ENCODE data around the gene PHPT1.
"Not testable (repeated sequence)": the region's sequence is repeated elsewhere in the genome, so short reads cannot be mapped to it uniquely, and the experiment has no call there.

The PHPT1 gene

DNA sequence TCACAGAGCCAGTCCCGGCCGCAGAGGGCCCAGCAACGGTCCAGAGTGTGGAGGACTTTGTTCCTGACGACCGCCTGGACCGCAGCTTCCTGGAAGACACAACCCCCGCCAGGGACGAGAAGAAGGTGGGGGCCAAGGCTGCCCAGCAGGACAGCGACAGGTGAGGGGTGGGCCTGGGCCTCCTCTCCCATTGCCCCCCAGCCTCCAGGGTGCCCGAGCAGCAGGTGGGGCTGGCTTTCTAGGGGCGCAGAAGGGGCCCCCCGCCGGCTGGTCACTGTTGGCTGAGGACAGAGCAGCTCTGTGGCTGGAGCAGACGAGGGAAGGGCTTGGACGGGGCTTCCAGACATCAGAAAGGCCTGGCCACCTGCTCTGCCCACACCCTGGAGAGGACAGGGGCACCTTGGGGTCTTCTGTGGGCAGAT, 11.3 kb upstream of the PHPT1 start:
- not testable (repeated sequence) for DNase-seq

DNA sequence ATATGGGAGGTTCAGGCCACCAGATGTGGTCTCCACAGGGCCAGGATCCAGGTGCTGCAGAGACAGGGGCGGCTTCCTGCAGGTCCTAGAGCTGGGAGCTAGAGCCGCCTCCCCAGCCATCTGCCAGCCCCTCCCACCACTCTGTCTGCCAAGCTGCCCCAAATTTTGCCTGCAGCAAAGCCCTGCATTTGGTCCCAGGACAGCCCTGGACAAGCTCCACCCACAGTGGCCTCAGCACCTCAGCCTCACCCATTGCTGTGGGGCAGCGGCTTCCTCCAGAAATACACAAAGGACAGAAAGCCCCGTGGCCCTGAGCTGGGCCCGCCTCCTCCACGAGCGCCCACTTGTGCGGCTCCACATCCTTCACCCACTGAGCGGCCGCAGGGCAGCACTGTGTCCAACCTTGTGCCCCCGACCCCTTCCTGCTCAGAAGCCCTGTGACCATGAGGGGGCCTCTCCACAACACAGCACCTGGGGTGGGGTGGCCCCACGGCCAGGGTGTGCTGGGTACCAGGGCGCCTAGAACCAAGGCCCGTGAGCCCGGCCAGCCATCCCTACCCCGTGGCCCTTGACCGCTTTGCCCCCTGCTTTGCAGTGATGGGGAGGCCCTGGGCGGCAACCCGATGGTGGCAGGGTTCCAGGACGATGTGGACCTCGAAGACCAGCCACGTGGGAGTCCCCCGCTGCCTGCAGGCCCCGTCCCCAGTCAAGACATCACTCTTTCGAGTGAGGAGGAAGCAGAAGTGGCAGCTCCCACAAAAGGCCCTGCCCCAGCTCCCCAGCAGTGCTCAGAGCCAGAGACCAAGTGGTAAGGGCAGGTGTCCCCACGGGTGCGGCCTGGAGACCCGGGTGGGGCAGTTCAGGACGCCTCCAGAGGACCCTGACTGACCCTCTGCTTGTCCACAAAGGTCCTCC, 10.6 kb upstream of the PHPT1 start:
- DNase-seq: no peak

DNA sequence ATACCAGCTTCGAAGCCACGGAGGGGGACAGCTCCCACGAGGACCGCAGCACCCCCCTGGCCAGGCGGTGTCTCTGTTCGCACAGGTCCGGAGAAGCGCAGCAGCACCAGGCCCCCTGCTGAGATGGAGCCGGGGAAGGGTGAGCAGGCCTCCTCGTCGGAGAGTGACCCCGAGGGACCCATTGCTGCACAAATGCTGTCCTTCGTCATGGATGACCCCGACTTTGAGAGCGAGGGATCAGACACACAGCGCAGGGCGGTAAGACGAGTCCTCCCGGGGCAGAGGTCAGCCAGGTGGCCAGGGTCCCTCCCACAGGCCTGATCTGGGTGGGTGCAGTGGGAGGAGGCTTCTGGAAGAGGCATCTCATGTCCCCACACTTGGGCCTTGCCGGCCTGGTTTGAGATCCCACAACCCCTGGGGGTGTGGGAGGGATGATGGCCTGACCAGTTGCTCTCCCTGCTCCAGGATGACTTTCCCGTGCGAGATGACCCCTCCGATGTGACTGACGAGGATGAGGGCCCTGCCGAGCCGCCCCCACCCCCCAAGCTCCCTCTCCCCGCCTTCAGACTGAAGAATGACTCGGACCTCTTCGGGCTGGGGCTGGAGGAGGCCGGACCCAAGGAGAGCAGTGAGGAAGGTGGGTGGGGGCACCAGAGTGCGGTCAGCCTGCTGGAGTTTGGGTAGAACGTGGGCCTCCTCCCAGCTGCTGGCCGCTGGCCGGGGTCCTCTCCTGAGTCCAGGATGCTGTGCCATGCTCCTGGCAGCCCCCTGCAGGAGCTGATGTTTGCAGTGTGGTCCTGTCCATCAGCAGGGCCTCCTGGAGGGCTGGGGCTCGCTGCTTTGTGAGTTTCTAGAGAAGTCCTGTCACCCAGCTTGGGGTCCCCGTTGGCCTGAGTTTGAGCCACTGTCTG, 9.7 kb upstream of the PHPT1 start:
- DNase-seq: no peak

DNA sequence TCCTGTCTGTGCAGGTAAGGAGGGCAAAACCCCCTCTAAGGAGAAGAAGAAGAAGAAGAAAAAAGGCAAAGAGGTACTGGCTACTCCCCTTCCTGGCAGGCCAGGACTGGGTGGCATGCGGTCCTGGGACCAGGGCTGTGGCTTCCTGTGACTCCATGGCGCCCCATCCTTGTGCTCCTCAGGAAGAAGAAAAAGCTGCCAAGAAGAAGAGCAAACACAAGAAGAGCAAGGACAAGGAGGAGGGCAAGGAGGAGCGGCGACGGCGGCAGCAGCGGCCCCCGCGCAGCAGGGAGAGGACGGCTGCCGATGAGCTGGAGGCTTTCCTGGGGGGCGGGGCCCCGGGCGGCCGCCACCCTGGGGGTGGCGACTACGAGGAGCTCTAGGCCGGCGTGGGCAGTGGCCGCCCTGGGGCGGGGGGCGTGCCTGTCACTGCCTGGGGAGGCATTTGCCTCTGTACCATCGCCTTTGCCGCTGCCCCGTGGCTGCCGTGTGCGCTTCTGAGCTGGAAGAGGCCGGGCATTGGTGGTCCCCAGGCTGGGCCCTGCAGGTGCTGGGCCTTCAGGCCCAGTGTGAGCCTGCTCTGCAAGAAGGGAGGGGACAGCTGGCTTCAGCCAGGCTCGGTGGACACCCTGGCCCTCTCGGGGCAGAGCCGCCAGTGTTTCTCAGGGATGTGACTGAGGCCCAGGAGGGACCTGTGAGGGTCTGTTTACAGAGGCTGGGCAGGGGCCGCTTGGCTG, 8.9 kb upstream of the PHPT1 start:
- no peak for DNase-seq

GRCh38 chr9:136840877-136841645, 8.1 kb upstream of the PHPT1 start:
- DNase-seq: no peak

DNA sequence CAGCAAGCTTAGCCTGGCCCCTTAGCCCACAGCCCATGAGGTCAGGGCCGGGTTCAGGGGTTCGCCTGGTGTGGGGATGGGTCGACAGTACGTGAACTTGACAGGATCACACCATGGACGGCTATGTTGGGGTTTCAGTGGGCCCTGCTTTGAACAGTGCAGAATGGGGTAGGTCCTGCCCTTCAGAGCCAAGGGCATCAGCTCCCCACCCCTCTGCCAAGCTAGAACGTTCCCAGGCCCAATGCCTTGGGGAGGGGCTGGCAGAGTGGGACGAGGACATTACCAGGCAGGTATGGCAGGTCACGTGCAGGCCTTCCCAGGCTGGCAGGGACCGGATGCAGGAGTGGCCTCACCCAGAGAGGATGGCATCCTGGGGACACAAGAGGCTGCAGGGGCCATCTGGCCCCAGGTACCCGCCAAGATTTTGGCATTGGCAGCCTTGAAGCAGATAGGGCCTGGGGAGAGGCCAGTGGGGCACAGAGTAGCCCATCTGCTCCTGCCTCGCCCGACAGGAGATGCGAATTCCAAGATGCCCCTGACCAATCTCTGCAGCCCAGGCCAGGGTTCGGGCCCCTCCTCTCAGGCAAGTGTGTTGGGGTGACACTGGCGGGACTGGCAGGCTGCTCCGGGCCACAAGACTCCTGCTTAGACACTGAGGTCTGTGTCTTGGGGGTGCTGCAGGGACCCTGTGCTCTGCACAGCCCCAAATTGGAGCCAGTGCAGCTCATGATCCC, 7.4 kb upstream of the PHPT1 start:
- DNase-seq: not testable (repeated sequence)

DNA sequence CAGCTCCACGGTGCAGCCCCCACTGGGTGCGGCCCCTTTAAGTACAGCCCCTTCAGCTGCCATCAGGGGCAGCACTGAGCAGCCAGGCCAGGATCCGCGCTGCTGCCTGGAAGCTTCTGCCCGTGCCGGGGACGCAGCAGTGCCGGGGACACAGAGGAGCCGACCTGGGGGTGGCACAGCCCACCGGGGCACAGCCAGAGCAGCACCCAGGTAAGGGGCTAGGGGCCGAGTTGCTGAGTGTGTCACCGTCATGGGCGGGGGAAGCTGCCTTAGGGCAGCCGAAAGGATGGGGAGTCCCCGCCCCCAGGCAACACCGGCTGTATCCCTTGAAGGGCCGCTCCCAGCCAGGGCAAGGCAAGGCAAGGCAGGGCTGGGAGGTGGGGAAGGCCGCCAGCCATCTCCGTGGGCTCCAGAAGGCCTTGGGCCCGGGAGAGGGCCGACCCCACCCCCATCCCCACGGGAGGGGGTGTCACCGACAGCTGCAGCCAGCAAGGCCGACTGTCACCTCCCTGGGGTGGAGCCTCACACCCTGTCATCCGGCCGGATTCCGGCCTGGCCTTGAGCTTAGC, 6.7 kb upstream of the PHPT1 start, which contains the start of gene AJM1:
AJM1 (plus strand) TSS at position 99 of the 569 bp plus-strand sequence. CDS start 1,937 bp downstream, outside the sequence.
- peak; percentile 43 to 77 for DNase-seq

- DNase-seq: not testable (repeated sequence)
These were observed 5.9 kb upstream of the PHPT1 start for GRCh38 chr9:136843159-136843800.

DNA sequence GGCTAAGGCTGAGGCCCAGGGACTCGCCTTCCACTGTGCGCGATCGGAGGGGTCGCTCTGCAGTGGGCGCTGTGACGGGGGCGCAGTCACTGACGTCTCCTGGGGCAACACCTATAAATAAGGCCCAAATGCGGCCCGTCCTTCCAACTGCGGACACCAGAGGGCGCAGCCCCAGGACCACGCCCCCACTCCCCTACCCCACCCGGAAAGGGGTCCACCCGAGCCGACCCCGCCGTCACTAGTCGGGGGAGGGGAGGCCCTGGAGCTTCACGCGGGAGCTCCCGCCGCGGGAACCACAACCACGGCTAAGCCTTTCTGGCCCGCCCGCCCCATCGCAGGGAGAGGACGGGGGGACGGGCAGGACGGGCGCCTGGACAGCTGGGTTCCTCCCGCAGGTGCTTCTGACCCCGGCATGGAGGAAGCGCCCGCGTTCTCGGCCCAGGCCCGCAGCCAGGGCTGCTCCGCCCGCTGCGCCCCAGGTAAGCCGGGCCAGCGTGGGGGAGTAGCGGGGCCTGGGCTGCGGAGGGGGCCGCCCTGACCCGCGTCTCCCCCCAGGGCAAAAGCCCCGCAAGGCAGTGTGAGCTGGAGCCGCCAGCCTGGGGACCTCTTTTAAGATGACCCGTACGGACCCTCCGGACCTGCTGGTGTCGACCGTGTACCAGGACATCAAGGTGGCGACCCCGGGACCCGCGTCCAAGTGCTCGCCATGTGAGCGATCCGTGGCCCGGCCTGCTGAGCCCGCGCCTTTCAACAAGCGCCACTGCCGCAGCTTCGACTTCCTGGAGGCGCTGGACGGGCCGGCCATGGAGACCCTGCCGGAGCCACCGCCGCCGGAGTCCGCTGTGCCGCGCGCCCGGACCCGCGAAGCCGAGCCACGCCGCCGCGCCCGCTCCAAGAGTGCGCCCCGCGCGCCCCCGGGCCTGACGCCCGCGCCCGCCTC, 5.1 kb upstream of the PHPT1 start:
- peak in 1 of 2 donors; percentile 48 for DNase-seq

GRCh38 chr9:136844761-136845464, 4.3 kb upstream of the PHPT1 start:
- no peak for DNase-seq

- no peak for DNase-seq
These were observed 3.5 kb upstream of the PHPT1 start for GRCh38 chr9:136845465-136846260.

DNA sequence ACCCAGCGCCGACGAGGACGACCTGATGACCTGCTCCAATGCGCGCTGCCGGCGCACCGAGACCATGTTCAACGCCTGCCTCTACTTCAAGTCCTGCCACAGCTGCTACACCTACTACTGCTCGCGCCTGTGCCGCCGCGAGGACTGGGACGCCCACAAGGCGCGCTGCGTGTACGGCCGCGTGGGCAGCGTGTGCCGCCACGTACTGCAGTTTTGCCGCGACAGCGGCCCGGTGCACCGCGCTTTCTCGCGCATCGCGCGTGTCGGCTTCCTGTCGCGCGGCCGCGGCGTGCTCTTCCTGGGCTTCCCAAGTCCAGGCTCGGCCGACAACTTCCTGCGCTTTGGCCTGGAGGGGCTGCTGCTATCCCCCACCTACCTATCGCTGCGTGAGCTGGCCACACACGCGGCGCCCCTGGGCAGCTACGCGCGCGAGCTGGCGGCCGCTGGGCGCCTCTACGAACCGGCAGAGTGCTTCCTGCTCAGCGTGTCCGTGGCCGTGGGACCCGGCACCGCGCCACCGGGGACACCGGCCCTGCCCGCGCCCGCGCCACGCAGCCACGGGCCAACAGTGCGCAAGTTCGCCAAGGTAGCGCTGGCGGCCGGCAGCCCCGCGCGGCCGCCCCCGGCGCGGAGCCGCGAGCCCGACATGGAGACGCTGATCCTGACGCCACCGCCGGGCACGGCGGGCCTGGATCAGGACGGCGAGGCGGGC, 2.7 kb upstream of the PHPT1 start:
- DNase-seq: no peak

DNA sequence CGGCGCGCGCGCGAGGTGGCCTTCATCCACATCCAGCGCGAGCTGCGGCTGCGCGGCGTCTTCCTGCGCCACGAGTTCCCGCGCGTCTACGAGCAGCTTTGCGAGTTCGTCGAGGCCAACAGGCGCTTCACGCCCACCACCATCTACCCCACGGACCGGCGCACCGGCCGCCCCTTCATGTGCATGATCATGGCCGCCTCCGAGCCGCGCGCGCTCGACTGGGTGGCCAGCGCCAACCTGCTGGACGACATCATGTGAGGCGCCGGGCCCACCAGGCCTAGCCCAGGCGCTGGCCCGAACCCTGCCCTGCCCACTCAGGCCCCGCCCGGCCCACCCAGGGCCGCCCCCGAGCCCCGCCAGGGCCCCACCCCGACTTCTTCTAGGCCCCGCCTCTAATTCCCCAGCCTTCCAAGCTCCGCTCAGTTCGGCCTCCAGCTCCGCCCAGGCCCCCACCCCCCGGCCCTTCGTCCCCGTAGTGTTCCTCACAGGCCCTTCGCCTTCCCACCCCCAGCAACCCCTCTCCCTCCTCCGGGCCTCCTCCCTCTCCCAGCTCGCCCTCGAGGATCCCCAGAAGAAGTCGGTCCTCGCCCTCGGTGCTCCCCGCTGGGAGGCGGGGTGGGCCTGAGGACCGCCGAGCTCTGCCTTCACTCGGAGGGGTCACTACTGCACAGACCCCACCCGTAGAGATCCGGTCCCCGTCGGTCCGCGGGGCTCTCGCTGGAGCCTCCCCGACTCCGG, 2.0 kb upstream of the PHPT1 start:
- DNase-seq: peak; percentile 14 to 37

GRCh38 chr9:136847826-136848392, 1.3 kb upstream of the PHPT1 start:
- peak; percentile 83 to 85 for DNase-seq

DNA sequence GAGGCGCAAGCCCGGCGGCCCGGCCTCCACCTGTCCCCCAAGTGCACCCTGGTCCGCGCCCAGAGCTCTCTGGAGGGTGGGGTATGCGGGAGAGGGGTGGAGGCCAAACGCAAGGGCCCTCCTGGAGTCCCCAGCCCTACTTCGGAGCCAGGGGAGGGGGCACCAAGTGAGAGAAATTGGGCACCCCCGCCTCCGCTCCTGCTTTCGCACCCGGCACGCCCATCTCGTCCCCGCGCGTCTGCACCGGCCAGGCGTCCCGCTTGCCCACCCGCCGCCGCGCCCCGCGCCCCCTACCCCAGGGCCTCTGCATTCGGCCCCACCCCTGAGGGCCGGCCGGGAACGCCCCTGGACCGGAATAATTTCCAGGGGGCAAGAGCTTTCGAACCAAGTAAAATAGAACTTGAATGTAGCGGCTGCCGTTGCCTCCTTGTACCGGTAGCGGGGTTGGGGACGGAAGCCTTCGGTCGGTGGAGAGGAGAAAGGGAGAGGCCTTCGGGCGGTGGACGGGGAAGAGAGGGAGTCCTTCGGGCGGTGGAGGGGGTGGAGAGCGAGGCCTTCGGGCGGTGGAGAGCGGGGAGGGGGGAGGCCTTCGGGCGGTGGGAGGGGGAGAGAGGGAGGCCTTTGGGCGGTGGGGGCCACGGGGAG, 694 bp upstream of the PHPT1 start:
- DNase-seq: peak; percentile 18 to 28

Data from inflammatory macrophage treated with lipopolysaccharide for 1 hour (primary cell).